GM12878 (cell line): Measurements from ENCODE around the gene CDR2L. TPM values are rescaled to one million over a fixed set of nuclear protein-coding genes. Genes with fewer than 3 reads are reported as not detected.

ENCODE experiments used
- ATAC-seq: fragments of 200-7000 bp; cut with Tn5 transposase; 3 replicates; pipeline ENCODE4 v1.9.1; 2020; ENCODE audit warnings: mild to moderate bottlenecking, moderate library complexity
- BruUV-seq: library from RNA; stranded (reverse); fragments of 400-500 nt; replicated peaks from 2 replicates; lab custom pipeline; 2021; lab: Mats Ljungman, UMichigan
- CTCF ChIA-PET: fragments of 300-600 bp; sonication (Branson Sonifier 250); formaldehyde crosslinking; extraction: SDS; loops from one replicate; lab custom pipeline; 2021; ENCODE audit warnings: inconsistent platforms; lab: Yijun Ruan, JAX
- POLR2A ChIA-PET: fragments of 350-600 bp; formaldehyde crosslinking; extraction: SDS; loops from one replicate; lab custom pipeline; 2021; ENCODE audit warnings: inconsistent platforms; lab: Charles Lee
- RAD21 ChIA-PET: fragments of 300-600 bp; sonication (Branson Sonifier 250); formaldehyde crosslinking; loops from one replicate; lab custom pipeline; 2023; ENCODE audit warnings: antibody characterized with exemption; ENCODE audit not compliant: unreplicated experiment; lab: Charles Lee
- SMC1A ChIA-PET: fragments of 300-600 bp; sonication (Branson Sonifier 250); formaldehyde crosslinking; loops from one replicate; lab custom pipeline; 2023; ENCODE audit not compliant: unreplicated experiment, uncharacterized antibody; lab: Charles Lee
- DNase-seq: peaks from one replicate; pipeline ENCODE4 v3.0.0-alpha.2; 2011; ENCODE audit warnings: low read depth, low spot score
- FAIRE-seq: peaks from 3 replicates; lab custom pipeline; 2011; peaks lifted over from hg19 to GRCh38; lab: Jason Lieb, UNC
- H2AFZ ChIP-seq: 2 replicates; pipeline ENCODE4 v1.6.0; 2011; ENCODE audit warnings: low read depth, low read length, control low read depth; ENCODE audit not compliant: control insufficient read depth
- H3K27ac ChIP-seq: 2 replicates; pipeline ENCODE4 v1.5.1; 2011; ENCODE audit warnings: control low read depth; ENCODE audit not compliant: control insufficient read depth, insufficient read depth
- H3K27me3 ChIP-seq, 2 experiments: replicated peaks in 1 of 2; 2 replicates each; pipeline versions ENCODE4 v1.6.0 to v1.6.1; 2011; ENCODE audit warnings: low read length in 1 of 2; ENCODE audit not compliant: control insufficient read depth in 2 of 2, insufficient read depth in 2 of 2
- H3K36me3 ChIP-seq, 2 experiments: 2 replicates each; pipeline ENCODE4 v1.5.1; 2011; ENCODE audit warnings: low read length in 1 of 2; ENCODE audit not compliant: control insufficient read depth in 2 of 2, insufficient read depth in 2 of 2
- H3K4me1 ChIP-seq: 2 replicates; pipeline ENCODE4 v1.6.1; 2011; ENCODE audit warnings: mild to moderate bottlenecking, low read length, moderate library complexity, mixed read lengths; ENCODE audit not compliant: control insufficient read depth, insufficient read depth
- H3K4me2 ChIP-seq: 2 replicates; pipeline ENCODE4 v1.6.0; 2011; ENCODE audit warnings: control low read depth; ENCODE audit not compliant: control insufficient read depth, insufficient read depth
- H3K4me3 ChIP-seq: fragments of 200-600 bp; sonication (generic); 2 replicates; pipeline ENCODE4 v1.5.1; 2016
- H3K79me2 ChIP-seq: 2 replicates; pipeline ENCODE4 v1.6.0; 2011; ENCODE audit warnings: low read length; ENCODE audit not compliant: control insufficient read depth, insufficient read depth
- H3K9ac ChIP-seq: 2 replicates; pipeline ENCODE4 v1.8.0; 2011; ENCODE audit warnings: low read length, control low read depth, mixed read lengths; ENCODE audit not compliant: control insufficient read depth, insufficient read depth
- H3K9me3 ChIP-seq: replicated peaks from 3 replicates; pipeline ENCODE4 v1.5.1; 2011; ENCODE audit warnings: mild to moderate bottlenecking, low read length; ENCODE audit not compliant: control insufficient read depth, insufficient read depth
- H4K20me1 ChIP-seq: 2 replicates; pipeline ENCODE4 v1.6.0; 2011; ENCODE audit not compliant: control insufficient read depth, insufficient read depth
- CBX3 ChIP-seq: fragments of 200-600 bp; sonication (generic); IDR thresholded peaks from 2 replicates; pipeline ENCODE4 v1.6.1; 2016; ENCODE audit warnings: low read depth, borderline replicate concordance
- EED ChIP-seq: sonication (generic); IDR thresholded peaks from 2 replicates; pipeline ENCODE4 v1.6.1; 2016; ENCODE audit warnings: antibody characterized with exemption, low read depth
- EGR1 ChIP-seq, 2 experiments: IDR thresholded peaks; 1 replicate in 1 of 2; 2 replicates in 1 of 2; pipeline ENCODE4 v1.6.1; 2011 to 2012; ENCODE audit warnings: low read depth in 2 of 2, low read length in 2 of 2, borderline replicate concordance in 1 of 2, mild to moderate bottlenecking in 1 of 2, moderate library complexity in 1 of 2
- EP300 ChIP-seq, 2 experiments: fragments of 150-350 bp in 1 of 2; IDR thresholded peaks; 2 replicates each; pipeline ENCODE4 v1.6.1; 2011 to 2012; ENCODE audit warnings: low read depth in 2 of 2, low read length in 2 of 2, borderline replicate concordance in 1 of 2, improper control_type of control experiment in 1 of 2, inconsistent platforms in 1 of 2; ENCODE audit not compliant: control insufficient read depth in 1 of 2
- EZH2 ChIP-seq: IDR thresholded peaks from 2 replicates; pipeline ENCODE4 v1.6.1; 2012; ENCODE audit warnings: low read depth, mild to moderate bottlenecking, control low read depth, inconsistent platforms, low read length, borderline replicate concordance; ENCODE audit not compliant: control insufficient read depth
- HDAC2 ChIP-seq: fragments of 200-600 bp; sonication (generic); IDR thresholded peaks from 2 replicates; pipeline ENCODE4 v1.6.1; 2017
- IRF4 ChIP-seq: IDR thresholded peaks from 2 replicates; pipeline ENCODE4 v1.6.1; 2011; ENCODE audit warnings: low read depth, low read length
- MEF2B ChIP-seq: fragments of 450-650 bp; IDR thresholded peaks from 2 replicates; pipeline ENCODE4 v1.6.1; 2018; ENCODE audit warnings: mild to moderate bottlenecking, moderate library complexity; ENCODE audit not compliant: partially characterized antibody, poor library complexity, severe bottlenecking
- NBN ChIP-seq: fragments of 450-650 bp; IDR thresholded peaks from 2 replicates; pipeline ENCODE4 v1.6.1; 2016
- NFXL1 ChIP-seq: fragments of 450-650 bp; IDR thresholded peaks from 2 replicates; pipeline ENCODE4 v1.6.1; 2017; ENCODE audit warnings: antibody characterized with exemption, mild to moderate bottlenecking, borderline replicate concordance
- RCOR1 ChIP-seq: conservative IDR thresholded peaks from 2 replicates; pipeline ENCODE4 v1.6.1; 2012; ENCODE audit warnings: low read depth, low read length, improper control_type of control experiment
- SREBF2 ChIP-seq: IDR thresholded peaks from 2 replicates; pipeline ENCODE4 v1.6.1; 2012; ENCODE audit warnings: mild to moderate bottlenecking, low read length
- TAF1 ChIP-seq: IDR thresholded peaks from 2 replicates; pipeline ENCODE4 v1.6.1; 2011; ENCODE audit warnings: mild to moderate bottlenecking, low read depth, low read length, borderline replicate concordance
- ZNF207 ChIP-seq: fragments of 450-650 bp; IDR thresholded peaks from 2 replicates; pipeline ENCODE4 v1.6.1; 2014; ENCODE audit warnings: antibody characterized with exemption, mild to moderate bottlenecking, borderline replicate concordance
- ZNF24 ChIP-seq: fragments of 450-650 bp; IDR thresholded peaks from 2 replicates; pipeline ENCODE4 v1.6.1; 2017; ENCODE audit warnings: antibody characterized with exemption, mild to moderate bottlenecking
- ZNF274 ChIP-seq: IDR thresholded peaks from one replicate; pipeline ENCODE4 v1.8.0; 2011; ENCODE audit not compliant: insufficient read length, insufficient read depth
- ZNF622 ChIP-seq: fragments of 450-650 bp; IDR thresholded peaks from 2 replicates; pipeline ENCODE4 v1.6.1; 2017; ENCODE audit warnings: mild to moderate bottlenecking, inconsistent platforms
- ZNF687 ChIP-seq: fragments of 450-650 bp; IDR thresholded peaks from 2 replicates; pipeline ENCODE4 v1.6.1; 2017; ENCODE audit warnings: mild to moderate bottlenecking, moderate library complexity
- WGBS: methylation state at CpG from one replicate; pipeline ENCODE4 v1.1.6; 2016; ENCODE audit warnings: low lambda C conversion rate; ENCODE audit not compliant: insufficient replicate concordance, insufficient coverage; ENCODE audit errors: missing lambda C conversion rate; 5-methylcytosine and 5-hydroxymethylcytosine counted together
- in situ Hi-C: fragments of 300-500 bp; cut with MboI; formaldehyde crosslinking; loops from 9 replicates; pipeline ENCODE4 v1.14.3; 2018; ENCODE audit warnings: mixed read lengths
- intact Hi-C: fragments of 100-400 bp; cut with micrococcal nuclease; formaldehyde crosslinking; loops from one replicate; pipeline ENCODE4 v1.14.2; 2022; ENCODE audit not compliant: unreplicated experiment
- polyA plus RNA-seq, 11 experiments: library from polyadenylated mRNA; depleted of rRNA in 4 of 11; unstranded in 6 of 11; stranded (reverse) in 5 of 11; fragments of >200 nt; fragmentation: Nextera tagmentation in 4 of 11; fragmentation: Illumina TruSeq in 1 of 11; extraction: Ambion mirVana in 4 of 11; extraction: Trizol in 1 of 11; gene quantifications; 1 replicate in 1 of 11; 2 replicates in 10 of 11; pipeline versions ENCODE4 v1.2.1 to v1.2.3, GENCODE V29; 2011 to 2016; ENCODE audit warnings: inconsistent platforms in 2 of 11, missing spikeins in 2 of 11, low read depth in 1 of 11
- total RNA-seq, 4 experiments: library from RNA; depleted of rRNA in 3 of 4; stranded (reverse); fragments of >200 nt in 3 of 4; fragmentation: Illumina TruSeq in 1 of 4; extraction: Trizol in 1 of 4; gene quantifications; 2 replicates each; pipeline versions ENCODE4 v1.2.1 to v1.2.3, GENCODE V29; 2013 to 2021

The CDR2L gene
- total and polyA plus RNA-seq, 10 of the 15 experiments (the other 5 are each of a cell fraction or from before 2014, with no cell fraction given): 0.03 to 0.18 (median 0.04) TPM; not detected in 6

GRCh38 chr17:74972973-74973328 lies 14.5 kb upstream of the CDR2L start:
- DNase-seq (no peak), ATAC-seq (no peak; the same call in 2 of the 3 replicates), FAIRE-seq (no peak)
- Histone ChIP-seq H3K9ac (no peak overlapping the region), H2AFZ (no peak overlapping the region; the same call in 1 of the 2 replicates), H3K9me3 (no peaks in the 10 kb centered on the region), H3K27ac (no peak overlapping the region), H3K79me2 (no peaks in the 10 kb centered on the region), H3K4me2 (peak overlapping the region; percentile 83), H3K36me3 (no peaks in the 10 kb centered on the region), H3K4me1 (no peaks in the 10 kb centered on the region), H3K27me3 (peaks cover 7 to 11% of the 10 kb centered on the region in 2 experiments; a peak in 3 of 4 replicates), H4K20me1 (no peaks in the 10 kb centered on the region), H3K4me3 (no peak overlapping the region)
- WGBS: 16% methylated on average over 16 of the region's 17 CpGs
- in situ Hi-C loops: no loop called here
- POLR2A ChIA-PET: interaction anchor here (0.6 to 1.5 kb wide), 2 partner anchors 10 to 460 kb away, joined by 3 to 6 read pairs; no protein-coding TSS in a partner anchor
- RAD21 ChIA-PET: interaction anchor here (1.0 kb wide), 1 partner anchor 40 kb away, joined by 3 read pairs; no protein-coding TSS in a partner anchor
- BruUV-seq: no TSS peak
- SMC1A ChIA-PET: interaction anchor here (1.7 kb wide), 1 partner anchor 11 kb away, joined by 6 read pairs; no protein-coding TSS in a partner anchor
- no peak for TF ChIP-seq HDAC2
- TF ChIP-seq ZNF207: no peak
- no peak for TF ChIP-seq EP300 (IDR thresholded peaks at IDR 0.05; ENCODE audit: borderline replicate concordance in 1 of 2, control insufficient read depth in 1 of 2, low read depth in 2 of 2, low read length in 2 of 2)
- no peak for TF ChIP-seq RCOR1
- TF ChIP-seq ZNF24: no peak
- no peak for TF ChIP-seq ZNF687
- no peak for TF ChIP-seq CBX3
- TF ChIP-seq IRF4: no peak
- no peak for TF ChIP-seq EED
- TF ChIP-seq MEF2B: no peak
- no peak for TF ChIP-seq NFXL1
- no peak for TF ChIP-seq TAF1
- no peak for TF ChIP-seq EZH2
- no peak for TF ChIP-seq NBN
- no peak for TF ChIP-seq SREBF2
- TF ChIP-seq ZNF622: no peak
- TF ChIP-seq EGR1 (IDR thresholded peaks at IDR 0.05; ENCODE audit: borderline replicate concordance in 1 of 2, low read depth in 2 of 2, low read length in 2 of 2): no peak
- no peak for TF ChIP-seq ZNF274
- intact Hi-C loops: no loop called here
- CTCF ChIA-PET: interaction anchor here (1.2 to 12.7 kb wide), 4 partner anchors 11 to 229 kb away, joined by 4 to 92 read pairs (median 6); partner anchors contain the start of gene MRPL58
